Breast epithelium (tissue), 4 donors: ENCODE measurements around the gene CYP2D6. TPM values are rescaled to one million over a fixed set of nuclear protein-coding genes. Genes with fewer than 3 reads are reported as not detected.
A peak's percentile ranks its signal among the peaks of the same experiment; 100 is the strongest.

Source experiments
- DNase-seq, 2 donors: peaks; one replicate each; pipeline ENCODE4 v3.0.0-alpha.2; 2019; ENCODE audit warnings: low spot score in 2 of 2
- H3K27ac ChIP-seq, 2 donors: fragments of 200-600 bp; sonication (generic) in 1 of 2; one replicate each; pipeline ENCODE4 v1.5.1; 2016 to 2019; ENCODE audit warnings: mild to moderate bottlenecking in 1 of 2
- H3K27me3 ChIP-seq, 2 donors: fragments of 200-600 bp; sonication (generic) in 1 of 2; one replicate each; pipeline versions ENCODE4 v1.5.1 to v1.6.0; 2017 to 2019; ENCODE audit warnings: control low read depth in 1 of 2, mild to moderate bottlenecking in 1 of 2
- H3K36me3 ChIP-seq: fragments of 200-600 bp; one replicate; pipeline ENCODE4 v1.5.1; 2019
- H3K4me1 ChIP-seq, 2 donors: fragments of 200-600 bp; sonication (generic); one replicate each; pipeline ENCODE4 v1.5.1; 2016 to 2019; ENCODE audit warnings: control low read depth in 1 of 2
- H3K4me3 ChIP-seq, 3 donors: fragments of 200-600 bp; sonication (generic); 1 replicate in 2 of 3; 2 replicates in 1 of 3; pipeline ENCODE4 v1.5.1; 2016 to 2019; ENCODE audit warnings: mild to moderate bottlenecking in 3 of 3, moderate library complexity in 2 of 3
- H3K9me3 ChIP-seq, 2 donors: fragments of 200-600 bp; sonication (generic) in 1 of 2; one replicate each; pipeline ENCODE4 v1.5.1; 2016 to 2019; ENCODE audit warnings: control low read depth in 1 of 2
- POLR2A ChIP-seq: fragments of 450-650 bp; IDR thresholded peaks from one replicate; pipeline ENCODE4 v1.6.1; 2016; ENCODE audit warnings: antibody characterized with exemption, mild to moderate bottlenecking, moderate library complexity
- POLR2AphosphoS5 ChIP-seq, 3 donors: sonication (generic); formaldehyde crosslinking; IDR thresholded peaks; one replicate each; pipeline ENCODE4 v1.6.1; 2017; ENCODE audit warnings: antibody characterized with exemption in 3 of 3
- intact Hi-C: fragments of 100-400 bp; cut with DNase I; formaldehyde crosslinking; loops from one replicate; pipeline ENCODE4 v1.15.1; 2023; ENCODE audit warnings: low total_unique reads
- total RNA-seq, 3 donors: library from RNA; depleted of rRNA; stranded (reverse); fragments of >200 nt; gene quantifications; one replicate each; pipeline ENCODE4 v1.1.0, GENCODE V29; 2016
- TF ChIP-seq, protein P1 (sequence below), 3 donors: fragments of 450-650 bp; IDR thresholded peaks; one replicate each; pipeline ENCODE4 v1.5.1; 2016 to 2017; ENCODE audit warnings: antibody characterized with exemption in 3 of 3, mild to moderate bottlenecking in 3 of 3, moderate library complexity in 3 of 3

CYP2D6 gene
- total RNA-seq, 3 donors from 2014 or later = 0.16 to 2.0 (median 0.73) TPM

DNA sequence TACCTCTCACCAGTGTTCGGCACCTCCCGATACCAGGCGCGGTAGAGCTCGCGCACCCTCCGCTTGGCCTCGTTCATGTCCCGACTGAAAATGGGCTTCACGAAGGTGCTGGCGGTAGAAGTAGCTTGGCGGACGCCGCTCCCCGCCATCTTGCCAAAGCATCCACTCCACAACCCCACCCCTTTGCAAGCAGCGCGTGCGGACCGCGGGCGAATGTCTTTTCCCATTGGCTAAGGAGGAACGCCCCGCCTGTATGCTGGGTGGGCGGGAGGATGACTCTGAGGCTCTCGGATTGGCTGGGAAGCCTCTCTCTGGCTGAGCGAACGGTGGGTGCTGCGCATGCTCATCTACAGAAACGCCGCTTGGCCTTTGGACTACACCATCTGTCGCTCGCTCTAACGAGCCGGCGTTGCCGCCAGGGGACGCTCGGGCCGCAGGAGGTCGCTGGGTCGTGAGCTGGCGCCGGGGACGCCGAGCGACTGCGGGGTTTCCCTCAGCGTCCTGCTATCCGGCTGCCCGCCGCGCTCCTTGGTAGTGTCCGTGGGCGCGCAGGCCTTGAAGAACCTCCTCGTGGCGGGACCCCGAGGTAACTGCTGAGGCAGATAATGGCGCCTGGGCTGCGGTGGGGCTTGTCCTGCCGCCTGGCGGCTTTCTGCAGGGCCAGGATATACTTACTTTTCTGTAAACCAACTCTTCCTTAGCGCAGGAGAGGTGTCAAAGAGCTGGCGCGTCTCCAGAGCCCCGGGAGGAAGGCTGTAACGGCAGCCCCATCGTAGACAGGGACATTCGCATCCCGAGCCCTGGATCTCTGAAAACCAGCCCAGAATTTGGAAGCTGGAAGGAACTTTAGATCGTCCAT lies 39.8 kb downstream of the CYP2D6 start, which contains the start of gene NDUFA6:
NDUFA6 (minus strand) TSS at position 177 of the 859 bp plus-strand sequence; CDS start at position 149, 28 bp downstream.
- no peaks in the 10 kb centered on the region for H3K36me3 ChIP-seq
- peak within 1 kb of the TSS; percentile 96 to 97 for H3K27ac ChIP-seq
- peak; percentile 98 to 99 for DNase-seq
- TF ChIP-seq POLR2AphosphoS5 (IDR thresholded peaks at IDR 0.05) (peak; percentile 89 to 97 (median 90)), POLR2A (peak; percentile 75)
- TF ChIP-seq, protein P1, sequence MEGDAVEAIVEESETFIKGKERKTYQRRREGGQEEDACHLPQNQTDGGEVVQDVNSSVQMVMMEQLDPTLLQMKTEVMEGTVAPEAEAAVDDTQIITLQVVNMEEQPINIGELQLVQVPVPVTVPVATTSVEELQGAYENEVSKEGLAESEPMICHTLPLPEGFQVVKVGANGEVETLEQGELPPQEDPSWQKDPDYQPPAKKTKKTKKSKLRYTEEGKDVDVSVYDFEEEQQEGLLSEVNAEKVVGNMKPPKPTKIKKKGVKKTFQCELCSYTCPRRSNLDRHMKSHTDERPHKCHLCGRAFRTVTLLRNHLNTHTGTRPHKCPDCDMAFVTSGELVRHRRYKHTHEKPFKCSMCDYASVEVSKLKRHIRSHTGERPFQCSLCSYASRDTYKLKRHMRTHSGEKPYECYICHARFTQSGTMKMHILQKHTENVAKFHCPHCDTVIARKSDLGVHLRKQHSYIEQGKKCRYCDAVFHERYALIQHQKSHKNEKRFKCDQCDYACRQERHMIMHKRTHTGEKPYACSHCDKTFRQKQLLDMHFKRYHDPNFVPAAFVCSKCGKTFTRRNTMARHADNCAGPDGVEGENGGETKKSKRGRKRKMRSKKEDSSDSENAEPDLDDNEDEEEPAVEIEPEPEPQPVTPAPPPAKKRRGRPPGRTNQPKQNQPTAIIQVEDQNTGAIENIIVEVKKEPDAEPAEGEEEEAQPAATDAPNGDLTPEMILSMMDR (IDR thresholded peaks at IDR 0.05) = peak; percentile 87 to 99 (median 95)
- peak within 1 kb of the TSS; percentile 70 to 95 (median 73) for H3K4me3 ChIP-seq
- no peaks in the 10 kb centered on the region for H3K9me3 ChIP-seq
- intact Hi-C loops = loop anchor here (2.0 kb wide), 1 partner anchor 348 kb away; no protein-coding TSS in a partner anchor
- no peaks in the 10 kb centered on the region for H3K4me1 ChIP-seq
- H3K27me3 ChIP-seq = no peaks in the 10 kb centered on the region

DNA sequence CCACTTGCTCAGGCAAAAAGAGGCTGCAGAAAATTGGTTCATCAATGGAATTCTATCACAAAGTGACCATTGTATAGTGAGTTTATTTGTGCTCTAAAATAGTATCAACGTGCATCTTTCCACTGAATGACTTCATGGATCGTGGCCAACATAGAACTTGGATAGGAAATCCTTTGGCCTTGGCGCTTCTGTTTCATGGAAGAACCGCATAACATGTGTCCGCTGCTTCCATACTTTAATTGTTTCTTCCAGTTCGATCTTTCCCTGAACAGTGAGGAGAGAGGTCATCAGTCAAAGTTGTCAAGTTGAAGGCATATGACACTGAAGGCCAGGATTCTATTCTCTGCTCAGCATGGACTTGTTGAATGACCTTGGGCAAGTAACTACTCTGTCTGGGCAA lies 44.6 kb downstream of the CYP2D6 start:
- H3K4me3 ChIP-seq = no peak overlapping the region
- H3K27me3 ChIP-seq = no peaks in the 10 kb centered on the region
- H3K27ac ChIP-seq = no peak overlapping the region
- H3K9me3 ChIP-seq = no peaks in the 10 kb centered on the region
- intact Hi-C loops = no loop called here
- H3K4me1 ChIP-seq = peaks cover 0 to 5% of the 10 kb centered on the region in 2 donors
- DNase-seq = no peak
- H3K36me3 ChIP-seq = no peaks in the 10 kb centered on the region
- no peak for TF ChIP-seq POLR2AphosphoS5 (IDR thresholded peaks at IDR 0.05)
- TF ChIP-seq, protein P1 (IDR thresholded peaks at IDR 0.05) = no peak
- no peak for TF ChIP-seq POLR2A

DNA sequence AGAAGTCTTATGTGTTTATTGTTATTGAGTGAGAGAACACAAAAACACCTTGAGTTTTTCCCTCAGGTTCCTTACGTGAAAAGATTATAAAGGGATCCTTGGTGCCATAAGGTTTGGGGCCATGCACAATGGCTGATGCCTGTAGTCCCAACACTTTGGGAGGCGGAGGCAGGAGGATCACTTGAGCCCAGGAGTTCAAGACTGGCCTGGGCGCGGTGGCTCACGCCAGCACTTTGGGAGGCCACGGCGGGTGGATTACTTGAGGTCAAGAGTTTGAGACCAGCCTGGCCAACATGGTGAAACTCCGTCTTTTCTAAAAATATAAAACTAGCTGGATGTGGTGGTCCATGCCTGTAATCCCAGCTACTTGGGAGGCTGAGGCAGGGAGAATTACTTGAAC lies 45.7 kb downstream of the CYP2D6 start:
- intact Hi-C loops = no loop called here
- no peak for DNase-seq
- TF ChIP-seq POLR2A = no peak
- TF ChIP-seq POLR2AphosphoS5 (IDR thresholded peaks at IDR 0.05) = no peak
- TF ChIP-seq, protein P1 (IDR thresholded peaks at IDR 0.05) = no peak
- H3K9me3 ChIP-seq = no peaks in the 10 kb centered on the region
- no peaks in the 10 kb centered on the region for H3K36me3 ChIP-seq
- H3K4me1 ChIP-seq = peaks cover 3 to 5% of the 10 kb centered on the region in 2 donors
- no peak overlapping the region for H3K4me3 ChIP-seq
- no peaks in the 10 kb centered on the region for H3K27me3 ChIP-seq
- no peak overlapping the region for H3K27ac ChIP-seq

DNA sequence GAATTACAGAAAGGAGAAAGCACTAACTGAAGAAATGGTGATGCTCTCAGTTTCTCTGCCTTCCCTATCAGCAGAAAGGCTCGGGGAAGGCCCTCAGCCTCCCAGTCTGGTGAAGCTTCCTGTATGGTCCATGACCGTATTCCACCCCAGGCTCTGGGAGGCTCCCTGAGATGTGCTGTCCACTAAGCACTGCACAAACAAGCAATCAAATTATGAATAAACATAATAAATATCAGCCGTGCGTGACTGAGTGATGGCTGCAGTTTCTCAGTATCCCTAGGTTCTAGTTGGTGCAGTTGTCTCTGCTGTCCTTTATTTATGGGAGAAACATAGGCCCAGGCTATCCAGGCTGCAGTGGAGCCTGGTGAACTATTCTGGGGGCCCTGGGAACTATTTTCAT lies 47.5 kb downstream of the CYP2D6 start:
- no peak overlapping the region for H3K4me3 ChIP-seq
- DNase-seq = no peak
- no peaks in the 10 kb centered on the region for H3K36me3 ChIP-seq
- intact Hi-C loops = no loop called here
- TF ChIP-seq POLR2AphosphoS5 (IDR thresholded peaks at IDR 0.05) (no peak), POLR2A (no peak)
- TF ChIP-seq, protein P1 (IDR thresholded peaks at IDR 0.05) = no peak
- H3K4me1 ChIP-seq = peaks cover 12 to 13% of the 10 kb centered on the region in 2 donors
- no peaks in the 10 kb centered on the region for H3K9me3 ChIP-seq
- H3K27me3 ChIP-seq = no peaks in the 10 kb centered on the region
- no peak overlapping the region for H3K27ac ChIP-seq

DNA sequence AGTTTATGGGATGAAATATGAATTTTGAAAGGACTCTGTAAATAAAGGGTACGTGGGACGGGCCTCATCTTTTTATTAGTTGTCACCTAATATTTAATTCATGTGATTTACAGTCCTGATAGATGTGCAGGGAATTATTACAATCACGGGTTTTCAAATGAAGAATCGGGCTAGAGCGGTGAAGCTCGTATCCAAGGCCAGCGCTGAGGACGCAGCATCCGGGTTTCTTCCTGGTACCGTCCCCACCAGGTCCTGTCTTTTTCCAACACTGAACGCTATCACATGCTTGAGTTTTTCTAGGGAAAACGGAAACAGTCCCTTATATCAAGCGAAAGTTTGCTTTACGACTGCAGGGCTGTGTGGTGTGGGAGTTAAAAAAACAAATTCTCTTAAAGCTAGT lies 50.3 kb downstream of the CYP2D6 start:
- no peaks in the 10 kb centered on the region for H3K9me3 ChIP-seq
- no peaks in the 10 kb centered on the region for H3K27me3 ChIP-seq
- H3K4me3 ChIP-seq = peak overlapping the region; percentile 57 to 73 (median 63)
- intact Hi-C loops = no loop called here
- no peak for TF ChIP-seq POLR2AphosphoS5 (IDR thresholded peaks at IDR 0.05)
- H3K27ac ChIP-seq = peak overlapping the region; percentile 99 to 100
- H3K36me3 ChIP-seq = no peaks in the 10 kb centered on the region
- DNase-seq = peak in 1 of 2 donors; percentile 32
- peaks cover 13 to 17% of the 10 kb centered on the region in 2 donors for H3K4me1 ChIP-seq
